HG03575 (cell line): ENCODE measurements around the gene CD300LF.

Source experiments
- ATAC-seq: cut with Tn5 transposase; IDR thresholded peaks from one replicate; pipeline ENCODE4 v1.9.1; 2021; ENCODE audit not compliant: unreplicated experiment, insufficient number of reproducible peaks, low FRiP score; ENCODE audit errors: extremely low read depth

CD300LF gene

DNA sequence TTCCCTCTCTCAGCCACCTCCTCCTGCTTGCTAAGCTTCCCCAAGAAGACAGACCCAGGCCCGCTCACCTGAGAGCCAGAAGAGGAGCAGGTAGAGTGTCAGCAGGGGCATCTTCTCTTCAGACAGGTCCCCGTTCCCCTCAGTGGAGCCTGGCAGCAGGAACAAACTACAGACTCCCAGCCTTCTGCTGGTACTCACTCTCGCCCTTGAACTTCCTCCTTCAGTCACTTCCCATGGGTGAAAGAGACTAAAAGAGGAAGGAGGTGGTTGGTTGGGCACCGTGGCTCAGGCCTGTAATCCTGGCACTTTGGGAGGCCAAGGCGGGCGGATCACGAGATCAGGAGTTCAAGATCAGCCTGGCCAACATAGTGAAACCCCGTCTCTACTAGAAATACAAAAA lies at the start of gene CD300LF:
TSS of gene CD300LF (minus strand) at position 168 of the 400 bp plus-strand sequence. CDS start at position 111, 57 bp downstream.
- no peak for ATAC-seq

DNA sequence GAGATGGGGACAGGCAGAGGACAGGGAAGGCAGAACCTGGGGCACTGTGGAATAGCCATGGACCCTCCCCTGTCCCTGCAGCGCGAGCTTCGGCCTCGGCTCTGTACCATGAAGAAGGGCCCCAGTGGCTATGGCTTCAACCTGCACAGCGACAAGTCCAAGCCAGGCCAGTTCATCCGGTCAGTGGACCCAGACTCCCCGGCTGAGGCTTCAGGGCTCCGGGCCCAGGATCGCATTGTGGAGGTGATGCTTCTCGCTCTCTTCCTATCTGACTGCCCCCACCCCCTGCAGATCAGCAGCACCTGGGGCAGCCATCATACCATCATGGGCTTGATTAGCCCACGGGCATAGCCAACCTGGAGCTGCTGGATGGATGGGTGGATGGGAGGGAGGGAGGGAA lies 49.2 kb upstream of the CD300LF start:
- no peak for ATAC-seq

DNA sequence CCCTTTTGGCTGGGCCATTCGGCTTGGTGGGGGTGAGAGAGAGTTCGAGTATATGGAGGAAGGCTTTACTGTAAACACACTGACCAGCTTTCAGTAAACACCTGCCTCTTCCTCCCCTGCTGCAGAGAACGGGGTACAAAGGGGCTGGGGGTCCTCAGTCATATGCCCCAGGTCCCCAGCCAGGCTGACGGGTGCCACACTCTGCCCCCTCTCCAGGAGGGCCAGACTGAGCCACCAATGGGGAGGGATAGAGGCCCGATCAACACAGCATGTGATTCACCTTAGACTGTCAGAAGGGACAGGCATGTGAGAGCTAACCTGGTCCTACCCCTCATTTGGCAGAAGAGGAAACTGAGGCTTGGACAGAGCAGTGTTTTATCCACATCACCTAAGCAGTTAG lies 48.7 kb upstream of the CD300LF start:
- no peak for ATAC-seq

DNA sequence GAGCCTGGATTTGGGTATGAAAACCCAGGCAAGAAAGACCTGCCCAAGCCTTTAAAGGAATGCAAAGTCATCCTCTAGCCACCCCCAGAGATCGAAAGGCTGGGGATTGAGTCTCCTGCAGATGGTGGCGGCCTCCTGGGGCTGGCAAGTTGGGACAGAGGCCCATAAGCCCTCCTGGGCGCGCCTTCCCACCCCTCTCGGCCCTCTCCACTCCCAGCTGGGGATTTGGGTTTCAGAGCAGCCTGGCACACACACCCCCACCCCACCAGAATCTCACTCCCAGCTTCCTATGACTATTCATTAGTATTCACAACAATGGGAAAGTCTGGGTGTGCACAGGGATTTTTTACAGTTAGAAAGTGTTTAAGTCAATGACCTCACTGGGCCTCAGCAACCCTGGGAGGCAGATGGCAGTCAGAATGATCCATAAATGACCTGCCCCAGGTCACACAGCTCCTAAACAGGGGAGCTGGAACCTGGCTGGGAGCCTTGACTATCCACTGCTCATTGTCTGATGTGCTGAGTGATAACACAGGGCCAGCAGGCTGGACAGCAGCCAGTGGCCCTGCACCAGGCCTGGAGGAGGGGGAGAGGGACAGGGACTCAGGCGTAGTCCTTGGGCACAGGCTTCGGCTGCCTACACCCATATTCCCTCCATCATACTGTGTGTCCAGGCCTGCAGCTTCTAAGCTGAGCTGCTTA lies 47.8 kb upstream of the CD300LF start:
- no peak for ATAC-seq

DNA sequence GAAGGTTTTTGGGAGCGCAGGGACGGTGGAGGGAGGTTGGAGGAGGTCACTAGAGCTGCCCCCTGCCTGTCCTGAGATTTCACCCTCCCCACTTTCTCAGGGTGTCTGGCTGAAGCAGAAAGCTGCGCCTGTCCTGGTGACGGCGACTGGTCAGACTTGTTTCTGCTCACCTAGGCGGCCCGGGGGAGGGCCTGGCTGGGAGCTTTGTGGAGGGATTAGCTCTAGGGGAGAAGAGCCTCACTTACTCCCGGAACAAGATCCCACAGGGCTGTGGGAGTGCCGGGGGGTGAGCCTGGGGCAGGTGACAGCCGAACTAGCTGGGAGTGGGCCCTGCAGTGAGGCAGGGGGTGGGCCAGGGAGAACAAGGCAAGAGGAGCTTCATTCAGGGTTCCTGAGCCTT lies 47.2 kb upstream of the CD300LF start:
- ATAC-seq, result no peak

DNA sequence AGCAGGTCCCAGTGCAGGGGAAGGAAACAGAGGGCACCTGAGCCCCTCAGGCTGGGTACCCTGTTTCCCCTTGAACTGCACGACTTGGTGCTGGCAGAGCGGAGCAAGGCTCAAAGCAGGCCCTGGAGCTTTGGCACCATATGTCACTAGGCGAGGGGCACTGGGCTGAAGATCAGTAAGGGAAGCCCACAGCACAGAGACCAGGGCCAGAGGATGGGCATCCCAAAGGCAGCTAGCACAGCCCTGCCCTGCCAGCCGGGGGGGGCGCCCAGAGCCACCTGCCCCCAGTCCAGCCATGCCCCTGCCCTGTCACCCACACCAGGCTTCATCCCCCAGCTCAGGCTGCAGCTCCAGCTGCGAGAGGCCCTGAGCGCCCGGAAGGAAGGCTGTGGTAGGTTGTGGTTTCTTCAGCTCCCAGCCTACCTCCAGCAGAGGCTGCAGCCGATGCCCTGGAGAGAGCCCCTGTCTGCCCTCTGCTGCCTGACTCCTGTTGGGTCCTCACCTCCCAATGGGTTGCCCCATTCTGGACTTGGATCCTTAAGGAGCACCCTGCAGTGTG lies 46.6 kb upstream of the CD300LF start:
- no peak for ATAC-seq

DNA sequence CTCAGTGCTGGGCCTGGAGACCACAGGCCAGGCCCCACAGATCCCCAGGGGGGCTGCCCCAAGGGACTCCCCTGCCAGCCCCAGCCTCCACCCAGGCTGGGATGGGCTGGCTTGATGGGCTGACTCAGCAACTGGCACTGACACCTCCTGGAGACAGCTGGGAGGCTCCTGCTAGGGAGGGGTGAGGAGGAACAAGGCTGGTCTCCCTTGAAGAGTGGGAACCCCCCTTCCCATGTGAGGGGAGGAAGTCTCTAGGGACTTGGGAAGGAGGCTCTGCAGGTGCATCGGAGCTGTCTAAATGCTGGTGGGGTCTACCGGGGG lies 46.1 kb upstream of the CD300LF start:
- ATAC-seq, result no peak

DNA sequence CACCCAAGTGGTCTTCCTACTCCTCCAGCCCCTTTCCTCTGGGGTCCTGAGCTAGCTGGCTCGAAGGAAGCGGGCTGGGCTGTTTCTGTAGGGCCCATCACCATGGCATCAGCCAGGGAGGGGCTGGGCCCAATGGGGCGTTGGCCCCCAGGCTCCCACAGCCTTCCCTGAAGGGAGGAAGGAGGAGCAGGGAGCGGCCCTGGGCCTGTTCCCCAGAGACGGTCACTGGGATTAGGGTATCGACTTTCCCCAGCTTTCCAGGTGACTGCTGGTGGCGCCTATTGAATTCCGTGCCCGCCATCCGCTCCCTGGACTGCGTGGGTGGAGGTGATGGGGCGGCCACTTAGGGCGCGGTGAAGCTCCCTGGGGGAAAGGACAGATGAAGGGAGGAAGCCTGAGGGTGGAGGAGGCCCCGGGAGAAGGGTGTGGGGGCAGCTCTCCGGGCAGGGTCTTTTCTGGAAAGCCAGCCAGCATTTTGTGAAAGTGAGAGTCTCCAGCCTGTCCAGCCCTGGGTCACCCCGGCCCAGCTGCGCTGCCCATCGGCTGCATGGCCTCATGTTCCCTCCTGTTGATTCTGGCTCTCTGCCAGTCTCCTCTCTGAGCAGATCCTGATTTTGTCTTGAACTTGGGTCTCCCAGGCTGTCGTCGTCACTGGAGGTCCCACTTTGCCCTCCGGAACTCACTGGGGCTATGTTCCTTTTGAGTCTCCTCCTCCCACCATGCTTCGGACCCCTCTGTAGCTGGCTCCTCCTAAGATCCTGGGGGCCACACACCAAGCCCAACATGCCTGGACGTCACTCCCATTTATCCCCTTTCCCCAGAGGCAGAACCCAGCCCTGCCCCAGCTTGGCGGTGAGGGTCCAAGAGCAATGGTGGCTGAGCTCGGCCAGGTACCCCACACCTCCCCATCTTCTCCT lies 45.5 kb upstream of the CD300LF start:
- no peak for ATAC-seq

DNA sequence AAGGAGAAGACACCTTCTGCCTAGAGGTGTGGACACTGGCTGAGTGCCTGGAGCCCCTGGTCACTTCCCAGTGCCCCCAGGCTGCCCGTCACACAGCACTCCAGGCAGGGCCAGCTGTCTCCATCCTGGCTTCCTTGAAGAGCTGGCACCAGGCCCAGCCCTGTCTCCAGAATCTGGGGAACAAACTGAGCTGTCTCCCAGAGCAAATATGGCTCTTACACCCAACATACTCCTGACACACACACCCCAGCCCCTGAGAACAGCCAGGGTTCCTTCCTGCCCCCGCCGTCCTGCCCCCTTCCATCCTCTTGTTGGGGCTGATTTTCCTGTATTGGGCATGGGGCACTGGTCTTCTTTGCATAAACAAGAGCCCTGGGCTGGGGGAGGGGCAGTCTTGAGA lies 44.8 kb upstream of the CD300LF start:
- ATAC-seq, result no peak

DNA sequence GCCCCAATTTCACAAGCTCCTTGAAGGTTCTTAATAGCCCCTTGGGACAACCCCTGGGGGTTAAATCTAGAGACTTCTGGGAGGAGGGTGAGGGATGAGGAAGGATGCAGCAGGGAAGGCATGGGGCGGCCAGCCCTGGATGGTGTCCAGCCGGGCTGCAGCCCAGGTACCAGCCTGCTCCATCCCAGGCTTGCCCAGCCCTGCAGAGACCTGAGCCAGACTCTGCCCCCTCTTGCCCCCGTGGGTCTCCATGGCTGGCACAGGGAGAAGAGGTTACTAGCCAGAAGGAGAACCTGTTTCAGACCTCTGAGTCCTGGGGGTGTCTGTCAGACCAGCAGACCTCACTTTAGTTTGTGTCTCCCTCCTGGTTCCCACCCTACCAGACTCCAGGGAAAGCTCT lies 44.2 kb upstream of the CD300LF start:
- no peak for ATAC-seq

DNA sequence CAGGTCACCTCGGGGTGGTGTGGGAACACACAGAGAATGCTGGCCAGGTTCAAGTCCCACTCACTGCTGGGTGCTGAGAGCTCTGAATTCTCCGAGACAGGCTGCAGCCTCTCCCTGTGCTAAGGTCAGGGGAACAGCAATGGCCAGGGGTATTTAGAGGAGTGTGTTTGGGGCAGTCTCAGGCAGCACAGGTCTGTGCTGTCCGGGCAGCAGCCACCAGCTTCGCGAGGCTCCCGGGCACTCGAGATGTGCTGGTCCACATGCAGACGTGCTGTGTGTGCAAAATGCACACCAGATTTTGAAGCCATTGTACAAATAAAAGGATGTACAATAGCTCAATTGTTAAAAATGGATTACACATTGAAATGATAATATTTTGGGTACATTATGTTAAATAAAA lies 42.8 kb upstream of the CD300LF start:
- no peak for ATAC-seq

DNA sequence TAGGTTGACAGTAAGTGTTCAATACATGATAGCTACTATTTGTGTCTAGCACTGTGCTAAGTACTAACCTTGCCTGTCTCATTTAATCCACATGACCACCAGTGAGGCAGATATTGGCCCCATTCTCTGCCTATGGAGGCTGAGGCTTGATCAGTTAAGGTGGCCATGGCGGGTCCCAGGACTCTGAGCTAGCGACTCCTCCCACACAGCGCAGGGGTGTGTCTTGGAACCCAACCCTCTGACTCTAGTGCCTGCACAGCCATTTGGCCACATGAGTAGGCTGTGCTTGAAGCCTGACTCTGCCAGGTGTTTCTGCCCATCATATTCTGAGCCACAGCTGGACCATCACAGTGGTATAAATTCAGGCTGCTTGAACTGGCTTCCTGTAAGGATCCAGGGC lies 42.1 kb upstream of the CD300LF start:
- ATAC-seq, result no peak

DNA sequence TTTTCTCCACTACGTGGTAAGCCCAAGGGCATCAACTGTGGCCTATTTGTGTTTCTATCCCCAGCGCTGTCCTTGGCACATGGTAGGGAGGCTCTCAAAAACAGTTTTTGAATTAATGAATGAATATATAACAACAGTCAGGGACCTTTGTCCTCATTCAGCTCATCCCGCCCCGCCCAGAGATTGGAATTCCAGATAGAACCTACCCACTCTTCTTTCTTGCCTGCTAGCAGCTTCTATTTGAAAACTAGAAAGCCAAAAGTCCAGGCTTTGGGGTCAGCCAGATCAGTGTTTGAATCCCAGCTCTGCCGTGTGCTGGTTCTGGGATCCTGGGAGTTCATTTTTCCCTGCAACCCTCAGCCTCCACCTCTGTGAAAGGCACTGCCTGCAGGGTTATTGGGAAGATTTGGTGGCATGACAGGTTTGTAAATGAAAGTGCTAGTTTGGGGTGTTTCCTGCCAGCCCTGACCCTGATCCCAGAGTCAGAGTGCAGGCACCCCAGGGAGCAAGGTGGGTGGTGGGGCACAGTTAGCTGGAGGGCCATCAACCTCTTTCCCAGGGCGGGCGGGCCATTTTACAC lies 40.2 kb upstream of the CD300LF start:
- no peak for ATAC-seq

DNA sequence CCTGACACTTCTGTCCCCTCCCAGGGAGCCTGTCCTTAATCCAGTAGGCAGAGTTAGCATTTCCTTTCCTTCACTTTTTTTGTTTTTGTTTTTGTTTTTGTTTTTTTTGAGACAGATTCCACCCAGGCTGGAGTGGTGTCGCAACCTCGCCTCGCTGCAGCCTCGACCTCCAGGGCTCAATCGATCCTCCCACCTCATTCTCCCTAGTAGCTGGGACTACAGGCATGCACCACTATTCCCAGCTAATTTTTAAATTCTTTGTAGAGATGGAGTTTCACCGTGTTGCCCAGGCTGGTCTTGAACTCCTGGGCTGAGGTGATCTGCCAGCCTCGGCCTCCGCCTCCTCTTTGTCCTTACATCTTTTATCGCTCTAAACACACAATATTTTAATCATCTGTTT lies 39.7 kb upstream of the CD300LF start:
- ATAC-seq, result no peak

DNA sequence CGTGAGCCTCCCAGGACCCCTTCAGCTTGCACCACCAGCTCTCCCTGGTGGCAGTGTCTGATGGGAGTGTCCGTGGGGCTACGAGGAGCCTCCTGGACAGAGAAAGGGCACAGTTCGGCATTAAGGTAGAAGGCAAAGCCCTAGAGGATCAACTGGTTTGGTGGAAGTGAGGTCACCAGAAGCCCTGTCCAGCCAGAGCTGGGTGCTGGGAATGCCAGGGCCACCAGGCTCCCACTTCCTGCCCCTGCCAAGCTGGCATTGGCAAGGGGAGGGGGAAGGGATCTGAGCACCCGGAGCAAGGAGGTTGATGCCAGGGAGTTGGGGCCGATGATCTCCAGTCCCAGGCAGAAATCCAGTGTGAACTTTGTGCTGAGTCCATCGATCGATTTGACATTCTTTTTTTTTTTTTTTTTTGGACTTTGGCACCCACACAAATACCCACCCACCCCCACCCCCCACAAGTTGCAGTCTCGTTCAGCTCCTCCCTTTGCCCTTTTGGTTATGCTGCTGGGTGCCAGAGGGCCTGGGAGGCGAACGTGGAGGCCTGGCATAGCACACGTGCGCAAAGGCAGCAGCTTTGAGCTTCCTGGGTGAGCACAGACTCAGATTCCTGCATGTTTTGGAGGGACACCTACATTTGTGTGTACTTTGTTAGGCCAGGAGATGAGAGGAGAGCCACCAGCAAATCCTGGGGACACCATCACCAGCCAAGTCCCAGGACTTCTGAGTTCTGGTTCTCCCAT lies 37.8 kb upstream of the CD300LF start:
- no peak for ATAC-seq

DNA sequence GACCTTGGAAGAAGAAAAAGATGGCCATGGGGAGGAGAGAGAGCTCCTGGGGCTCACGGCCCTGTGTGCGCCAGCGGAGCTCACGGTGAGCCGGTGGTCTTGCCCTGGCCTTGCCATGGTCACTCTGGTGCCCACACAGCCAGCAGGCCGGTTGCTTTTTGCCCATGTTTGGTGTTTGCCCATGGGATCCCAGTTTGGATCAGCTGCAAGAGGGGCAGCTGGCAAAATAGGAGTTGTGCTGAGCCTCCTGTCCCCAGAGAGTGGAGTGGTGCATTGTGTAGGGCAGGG lies 37.3 kb upstream of the CD300LF start:
- ATAC-seq, result no peak

DNA sequence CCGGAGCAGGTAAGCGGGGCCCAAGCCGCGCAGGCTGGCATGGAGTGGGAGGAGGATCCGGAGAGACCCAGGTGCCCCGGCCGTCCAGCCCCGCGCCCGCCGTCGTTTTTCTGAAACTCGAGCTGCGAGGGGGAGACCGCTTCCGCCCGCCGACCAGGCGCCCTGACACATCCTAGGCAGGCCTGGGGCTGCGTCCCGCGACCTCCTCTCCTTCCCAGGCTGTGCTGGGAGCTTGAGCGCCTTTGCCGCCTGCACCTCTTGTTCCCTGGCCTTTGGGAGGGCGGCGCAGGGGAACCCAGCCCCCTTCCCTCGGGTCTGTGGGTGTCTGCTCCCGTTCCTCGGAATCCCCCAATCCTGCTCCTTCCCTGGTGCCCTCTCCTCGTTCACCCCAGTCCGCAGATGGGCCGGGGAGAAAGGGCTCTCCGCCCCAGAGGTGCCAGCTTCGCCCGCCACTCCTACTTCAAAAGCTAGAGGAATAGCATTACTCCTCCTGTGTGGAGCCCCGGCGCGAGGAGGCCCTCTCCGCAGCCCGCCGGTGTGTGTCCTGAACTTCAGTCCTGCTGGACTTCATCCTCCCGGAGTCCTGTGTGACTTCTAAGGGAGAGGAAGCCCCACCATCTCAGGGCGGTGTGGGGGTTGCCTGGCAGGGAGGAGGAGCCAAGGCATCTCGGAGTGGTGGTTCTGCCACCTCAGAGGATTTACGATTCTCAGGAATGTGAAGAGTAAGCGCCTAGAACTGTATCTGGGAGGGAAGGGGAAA lies 36.7 kb upstream of the CD300LF start:
- ATAC-seq, result no peak

DNA sequence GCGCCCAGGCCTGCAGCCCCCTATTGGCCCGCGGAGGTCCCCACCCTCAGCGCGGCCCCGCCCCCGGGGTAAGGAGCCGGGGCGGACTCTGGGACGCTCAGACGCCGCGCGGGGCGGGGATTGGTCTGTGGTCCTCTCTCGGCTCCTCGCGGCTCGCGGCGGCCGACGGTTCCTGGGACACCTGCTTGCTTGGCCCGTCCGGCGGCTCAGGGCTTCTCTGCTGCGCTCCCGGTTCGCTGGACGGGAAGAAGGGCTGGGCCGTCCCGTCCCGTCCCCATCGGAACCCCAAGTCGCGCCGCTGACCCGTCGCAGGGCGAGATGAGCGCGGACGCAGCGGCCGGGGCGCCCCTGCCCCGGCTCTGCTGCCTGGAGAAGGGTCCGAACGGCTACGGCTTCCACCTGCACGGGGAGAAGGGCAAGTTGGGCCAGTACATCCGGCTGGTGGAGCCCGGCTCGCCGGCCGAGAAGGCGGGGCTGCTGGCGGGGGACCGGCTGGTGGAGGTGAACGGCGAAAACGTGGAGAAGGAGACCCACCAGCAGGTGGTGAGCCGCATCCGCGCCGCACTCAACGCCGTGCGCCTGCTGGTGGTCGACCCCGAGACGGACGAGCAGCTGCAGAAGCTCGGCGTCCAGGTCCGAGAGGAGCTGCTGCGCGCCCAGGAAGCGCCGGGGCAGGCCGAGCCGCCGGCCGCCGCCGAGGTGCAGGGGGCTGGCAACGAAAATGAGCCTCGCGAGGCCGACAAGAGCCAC lies 36.0 kb upstream of the CD300LF start, which contains the start of gene NHERF1:
TSS of gene NHERF1 (plus strand) at position 100 of the 750 bp plus-strand sequence. CDS start at position 319, 219 bp downstream.
- no peak for ATAC-seq
